IMR-90 (cell line): ENCODE results near the gene HBZ.
"Not testable (repeated sequence)": the region's sequence is repeated elsewhere in the genome, so short reads cannot be mapped to it uniquely, and the experiment has no call there.

Experiments
- CEBPB ChIP-seq: IDR thresholded peaks from 2 replicates; pipeline ENCODE4 v1.6.1; 2012; ENCODE audit warnings: low read depth, low read length, improper control_type of control experiment
- NFE2L2 ChIP-seq: fragments of 150-350 bp; IDR thresholded peaks from 2 replicates; pipeline ENCODE4 v1.6.1; 2016; ENCODE audit warnings: low read depth, mild to moderate bottlenecking, low read length
- POLR2A ChIP-seq: IDR thresholded peaks from 2 replicates; pipeline ENCODE4 v1.6.1; 2012; ENCODE audit warnings: mild to moderate bottlenecking, low read depth, low read length
- RAD21 ChIP-seq: IDR thresholded peaks from 2 replicates; pipeline ENCODE4 v1.6.1; 2012; ENCODE audit warnings: low read length, improper control_type of control experiment
- SMC3 ChIP-seq: fragments of 150-350 bp; IDR thresholded peaks from 2 replicates; pipeline ENCODE4 v1.6.1; 2016; ENCODE audit warnings: low read depth, mild to moderate bottlenecking, antibody characterized with exemption, low read length, moderate library complexity
- TF ChIP-seq, protein P1 (sequence below): conservative IDR thresholded peaks from 2 replicates; pipeline ENCODE4 v1.5.1; 2012; ENCODE audit warnings: mild to moderate bottlenecking, low read depth, low read length, improper control_type of control experiment
- TF ChIP-seq, protein P2 (sequence below): fragments of 150-350 bp; IDR thresholded peaks from 2 replicates; pipeline ENCODE4 v1.6.1; 2017; ENCODE audit warnings: mild to moderate bottlenecking, antibody characterized with exemption, low read length, low read depth

DNA sequence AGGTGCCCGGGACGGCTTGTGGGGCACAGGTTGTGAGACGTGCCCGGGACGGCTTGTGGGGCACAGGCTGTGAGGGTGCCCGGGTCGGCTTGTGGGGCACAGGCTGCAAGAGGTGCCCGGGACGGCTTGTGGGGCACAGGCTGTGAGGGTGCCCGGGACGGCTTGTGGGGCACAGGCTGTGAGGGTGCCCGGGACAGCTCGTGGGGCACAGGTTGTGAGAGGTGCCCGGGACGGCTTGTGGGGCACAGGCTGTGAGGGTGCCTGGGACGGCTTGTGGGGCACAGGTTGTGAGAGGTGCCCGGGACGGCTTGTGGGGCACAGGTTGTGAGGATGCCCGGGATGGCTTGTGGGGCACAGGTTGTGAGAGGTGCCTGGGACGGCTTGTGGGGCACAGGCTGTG lies 7.8 kb downstream of the HBZ start:
- TF ChIP-seq, protein P1, sequence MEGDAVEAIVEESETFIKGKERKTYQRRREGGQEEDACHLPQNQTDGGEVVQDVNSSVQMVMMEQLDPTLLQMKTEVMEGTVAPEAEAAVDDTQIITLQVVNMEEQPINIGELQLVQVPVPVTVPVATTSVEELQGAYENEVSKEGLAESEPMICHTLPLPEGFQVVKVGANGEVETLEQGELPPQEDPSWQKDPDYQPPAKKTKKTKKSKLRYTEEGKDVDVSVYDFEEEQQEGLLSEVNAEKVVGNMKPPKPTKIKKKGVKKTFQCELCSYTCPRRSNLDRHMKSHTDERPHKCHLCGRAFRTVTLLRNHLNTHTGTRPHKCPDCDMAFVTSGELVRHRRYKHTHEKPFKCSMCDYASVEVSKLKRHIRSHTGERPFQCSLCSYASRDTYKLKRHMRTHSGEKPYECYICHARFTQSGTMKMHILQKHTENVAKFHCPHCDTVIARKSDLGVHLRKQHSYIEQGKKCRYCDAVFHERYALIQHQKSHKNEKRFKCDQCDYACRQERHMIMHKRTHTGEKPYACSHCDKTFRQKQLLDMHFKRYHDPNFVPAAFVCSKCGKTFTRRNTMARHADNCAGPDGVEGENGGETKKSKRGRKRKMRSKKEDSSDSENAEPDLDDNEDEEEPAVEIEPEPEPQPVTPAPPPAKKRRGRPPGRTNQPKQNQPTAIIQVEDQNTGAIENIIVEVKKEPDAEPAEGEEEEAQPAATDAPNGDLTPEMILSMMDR, result not testable (repeated sequence)
- TF ChIP-seq, protein P2, sequence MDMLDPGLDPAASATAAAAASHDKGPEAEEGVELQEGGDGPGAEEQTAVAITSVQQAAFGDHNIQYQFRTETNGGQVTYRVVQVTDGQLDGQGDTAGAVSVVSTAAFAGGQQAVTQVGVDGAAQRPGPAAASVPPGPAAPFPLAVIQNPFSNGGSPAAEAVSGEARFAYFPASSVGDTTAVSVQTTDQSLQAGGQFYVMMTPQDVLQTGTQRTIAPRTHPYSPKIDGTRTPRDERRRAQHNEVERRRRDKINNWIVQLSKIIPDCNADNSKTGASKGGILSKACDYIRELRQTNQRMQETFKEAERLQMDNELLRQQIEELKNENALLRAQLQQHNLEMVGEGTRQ, result not testable (repeated sequence)
- not testable (repeated sequence) for TF ChIP-seq SMC3, RAD21, NFE2L2, POLR2A, CEBPB
